ENCODE data around the gene MED10. TPM values are rescaled to one million over a fixed set of nuclear protein-coding genes. Genes with fewer than 3 reads are reported as not detected.

MED10 gene
- total RNA-seq, 1 donor from 2014 or later = 32.7 TPM

- no peaks in the 10 kb centered on the region for H3K36me3 ChIP-seq
- no peak overlapping the region for H3K27ac ChIP-seq
- H3K4me1 ChIP-seq = no peaks in the 10 kb centered on the region
- H3K27me3 ChIP-seq = no peaks in the 10 kb centered on the region
- no peaks in the 10 kb centered on the region for H3K9me3 ChIP-seq
- H3K4me3 ChIP-seq = no peak overlapping the region
- no peak for TF ChIP-seq CTCF (IDR thresholded peaks at IDR 0.05)
- no peak for DNase-seq (ENCODE audit: extremely low spot score in 2 of 2)
- intact Hi-C loops (cut with DNase I) = no loop called here
These were observed 40.2 kb downstream of the MED10 start for GRCh38 chr5:6338135-6338534.

GRCh38 chr5:6333182-6333905, 45.0 kb downstream of the MED10 start:
- no peak overlapping the region for H3K27ac ChIP-seq
- H3K27me3 ChIP-seq = no peaks in the 10 kb centered on the region
- H3K4me1 ChIP-seq = no peaks in the 10 kb centered on the region
- DNase-seq (ENCODE audit: extremely low spot score in 2 of 2) = no peak
- TF ChIP-seq POLR2AphosphoS5 (IDR thresholded peaks at IDR 0.05; ENCODE audit: insufficient read depth in 1 of 2, low read depth in 1 of 2) = no peak
- TF ChIP-seq POLR2A (IDR thresholded peaks at IDR 0.05) = no peak
- TF ChIP-seq CTCF (IDR thresholded peaks at IDR 0.05) = no peak
- H3K36me3 ChIP-seq = no peaks in the 10 kb centered on the region
- no peaks in the 10 kb centered on the region for H3K9me3 ChIP-seq
- intact Hi-C loops (cut with DNase I) = no loop called here
- no peak overlapping the region for H3K4me3 ChIP-seq

- no peak for TF ChIP-seq POLR2AphosphoS5 (IDR thresholded peaks at IDR 0.05; ENCODE audit: insufficient read depth in 1 of 2, low read depth in 1 of 2)
- TF ChIP-seq CTCF (IDR thresholded peaks at IDR 0.05) = no peak
- no peak for TF ChIP-seq POLR2A (IDR thresholded peaks at IDR 0.05)
- intact Hi-C loops (cut with DNase I) = no loop called here
- H3K4me1 ChIP-seq = no peaks in the 10 kb centered on the region
- H3K36me3 ChIP-seq = no peaks in the 10 kb centered on the region
- H3K27ac ChIP-seq = no peak overlapping the region
- no peaks in the 10 kb centered on the region for H3K27me3 ChIP-seq
- H3K9me3 ChIP-seq = no peaks in the 10 kb centered on the region
- H3K4me3 ChIP-seq = no peak overlapping the region
- DNase-seq (ENCODE audit: extremely low spot score in 2 of 2) = no peak
These were observed 50.2 kb downstream of the MED10 start for GRCh38 chr5:6328173-6328572.

- no peaks in the 10 kb centered on the region for H3K9me3 ChIP-seq
- no peak overlapping the region for H3K27ac ChIP-seq
- H3K36me3 ChIP-seq = no peaks in the 10 kb centered on the region
- TF ChIP-seq POLR2A (IDR thresholded peaks at IDR 0.05) (no peak), POLR2AphosphoS5 (IDR thresholded peaks at IDR 0.05; ENCODE audit: insufficient read depth in 1 of 2, low read depth in 1 of 2) (no peak), CTCF (IDR thresholded peaks at IDR 0.05) (no peak)
- H3K4me1 ChIP-seq = no peaks in the 10 kb centered on the region
- no peaks in the 10 kb centered on the region for H3K27me3 ChIP-seq
- intact Hi-C loops (cut with DNase I) = no loop called here
- DNase-seq (ENCODE audit: extremely low spot score in 2 of 2) = no peak
- no peak overlapping the region for H3K4me3 ChIP-seq
These were observed 51.6 kb downstream of the MED10 start for GRCh38 chr5:6326776-6327175.

- Histone ChIP-seq H3K4me1 (no peaks in the 10 kb centered on the region), H3K4me3 (no peak overlapping the region)
- DNase-seq (ENCODE audit: extremely low spot score in 2 of 2) = no peak
These were observed 56.1 kb downstream of the MED10 start for GRCh38 chr5:6322163-6322713.

More at GRCh38 chr5:6322163-6322713, 56.1 kb downstream of the MED10 start:
- TF ChIP-seq POLR2AphosphoS5 (IDR thresholded peaks at IDR 0.05; ENCODE audit: insufficient read depth in 1 of 2, low read depth in 1 of 2) (no peak), POLR2A (IDR thresholded peaks at IDR 0.05) (no peak), CTCF (IDR thresholded peaks at IDR 0.05) (no peak)
- no peaks in the 10 kb centered on the region for H3K9me3 ChIP-seq
- H3K36me3 ChIP-seq = no peaks in the 10 kb centered on the region
- intact Hi-C loops (cut with DNase I) = no loop called here
- H3K27ac ChIP-seq = no peak overlapping the region
- H3K27me3 ChIP-seq = no peaks in the 10 kb centered on the region
